HFFc6 (cell line): ENCODE measurements around the gene TNS3. TPM values are rescaled to one million over a fixed set of nuclear protein-coding genes. Genes with fewer than 3 reads are reported as not detected.
"Not testable (repeated sequence)": the region's sequence is repeated elsewhere in the genome, so short reads cannot be mapped to it uniquely, and the experiment has no call there.

ENCODE experiments used
- DNase-seq: peaks from one replicate; pipeline ENCODE4 v3.0.0-alpha.2; 2018
- H3K27ac Mint-ChIP-seq: 2 replicates; pipeline ENCODE4 v1.8.0; 2020; ENCODE audit warnings: mild to moderate bottlenecking, mixed read lengths
- H3K27me3 Mint-ChIP-seq: 2 replicates; pipeline ENCODE4 v1.8.0; 2021; ENCODE audit warnings: mild to moderate bottlenecking, moderate library complexity, mixed read lengths; ENCODE audit not compliant: insufficient read depth
- H3K36me3 Mint-ChIP-seq: 2 replicates; pipeline ENCODE4 v1.8.0; 2021; ENCODE audit warnings: low read depth, mixed read lengths
- H3K4me1 Mint-ChIP-seq: 2 replicates; pipeline ENCODE4 v1.8.0; 2020; ENCODE audit warnings: low read depth, mixed read lengths
- H3K4me3 Mint-ChIP-seq: 2 replicates; pipeline ENCODE4 v1.8.0; 2020; ENCODE audit warnings: mild to moderate bottlenecking, moderate library complexity, mixed read lengths
- H3K9me3 Mint-ChIP-seq: 2 replicates; pipeline ENCODE4 v1.8.0; 2020; ENCODE audit warnings: mild to moderate bottlenecking, mixed read lengths
- CTCF ChIP-seq: fragments of 200-600 bp; sonication (generic); IDR thresholded peaks from 2 replicates; pipeline ENCODE4 v1.5.0; 2021; ENCODE audit warnings: antibody characterized with exemption, mild to moderate bottlenecking
- total RNA-seq, 6 experiments: library from RNA; stranded (reverse); fragmentation: NEBNext Ultra II Directional; extraction: Animal tissue kit (Norgen Biotek cat#: 25700); gene quantifications; 2 replicates in 1 of 6; 3 replicates in 5 of 6; pipeline ENCODE4 v1.2.3, GENCODE V29; 2021

Gene TNS3
- total RNA-seq, 6 experiments from 2014 or later = 50.8 to 77.0 (median 67.8) TPM

GRCh38 chr7:47594406-47594805 is 12.5 kb upstream of the TNS3 start:
- peaks cover 2% of the 10 kb centered on the region for H3K27me3 Mint-ChIP-seq
- H3K9me3 Mint-ChIP-seq = peaks cover 17% of the 10 kb centered on the region; the same call in 1 of the 2 replicates
- TF ChIP-seq CTCF = no peak
- no peak overlapping the region for H3K27ac Mint-ChIP-seq
- peaks cover 14% of the 10 kb centered on the region; the same call in 1 of the 2 replicates for H3K36me3 Mint-ChIP-seq
- no peak overlapping the region for H3K4me3 Mint-ChIP-seq
- no peak for DNase-seq
- H3K4me1 Mint-ChIP-seq = peaks cover 42% of the 10 kb centered on the region

GRCh38 chr7:47591655-47592572 is 10.0 kb upstream of the TNS3 start:
- no peak for DNase-seq
- peaks cover 1% of the 10 kb centered on the region; the same call in 1 of the 2 replicates for H3K36me3 Mint-ChIP-seq
- H3K27me3 Mint-ChIP-seq = peaks cover 2% of the 10 kb centered on the region
- H3K27ac Mint-ChIP-seq = peak overlapping the region; percentile 57
- peaks cover 37% of the 10 kb centered on the region for H3K4me1 Mint-ChIP-seq
- H3K4me3 Mint-ChIP-seq = peak overlapping the region; percentile 36; the same call in 1 of the 2 replicates
- H3K9me3 Mint-ChIP-seq = peaks cover 8% of the 10 kb centered on the region; the same call in 1 of the 2 replicates
- TF ChIP-seq CTCF = no peak

GRCh38 chr7:47591089-47591654 is 9.3 kb upstream of the TNS3 start:
- peak overlapping the region; percentile 36; the same call in 1 of the 2 replicates for H3K4me3 Mint-ChIP-seq
- peaks cover 34% of the 10 kb centered on the region for H3K4me1 Mint-ChIP-seq

GRCh38 chr7:47590215-47590614 is 8.3 kb upstream of the TNS3 start:
- H3K36me3 Mint-ChIP-seq, DNase-seq, H3K9me3 Mint-ChIP-seq, H3K4me3 Mint-ChIP-seq, H3K27me3 Mint-ChIP-seq, H3K27ac Mint-ChIP-seq: not testable (repeated sequence)
- peaks cover 34% of the 10 kb centered on the region for H3K4me1 Mint-ChIP-seq

More at GRCh38 chr7:47591089-47591654, 9.3 kb upstream of the TNS3 start:
- Mint-ChIP-seq H3K36me3 (no peaks in the 10 kb centered on the region), H3K27me3 (peaks cover 2% of the 10 kb centered on the region), H3K27ac (peak overlapping the region; percentile 57), H3K9me3 (peaks cover 4% of the 10 kb centered on the region; the same call in 1 of the 2 replicates)
- no peak for TF ChIP-seq CTCF
- no peak for DNase-seq

- Mint-ChIP-seq H3K4me3 (no peak overlapping the region), H3K27ac (no peak overlapping the region), H3K36me3 (no peaks in the 10 kb centered on the region), H3K27me3 (peaks cover 2% of the 10 kb centered on the region), H3K4me1 (peaks cover 42% of the 10 kb centered on the region), H3K9me3 (no peaks in the 10 kb centered on the region)
- DNase-seq = no peak
- no peak for TF ChIP-seq CTCF
Measured at GRCh38 chr7:47588704-47589225, 6.9 kb upstream of the TNS3 start.
